ENCODE measurements around the gene TUB.

Gene TUB

GRCh38 chr11:8108421-8108820, 27.4 kb downstream of the TUB start:
- DNase-seq (ENCODE audit: low spot score) = no peak

- no peak for DNase-seq (ENCODE audit: low spot score)
Measured at GRCh38 chr11:8109675-8110074, 28.7 kb downstream of the TUB start.

GRCh38 chr11:8110396-8110795, 29.4 kb downstream of the TUB start:
- no peak for DNase-seq (ENCODE audit: low spot score)

- no peak for DNase-seq (ENCODE audit: low spot score)
Measured at GRCh38 chr11:8111636-8112035, 30.6 kb downstream of the TUB start.

- no peak for DNase-seq (ENCODE audit: low spot score)
Measured at GRCh38 chr11:8122173-8122764, 41.3 kb downstream of the TUB start.

- DNase-seq (ENCODE audit: low spot score) = no peak
Measured at GRCh38 chr11:8126649-8127289, 45.8 kb downstream of the TUB start.

- DNase-seq (ENCODE audit: low spot score) = no peak
Measured at GRCh38 chr11:8127447-8127846, 46.4 kb downstream of the TUB start.

GRCh38 chr11:8138526-8138925, 57.5 kb downstream of the TUB start:
- no peak for DNase-seq (ENCODE audit: low spot score)

- no peak for DNase-seq (ENCODE audit: low spot score)
Measured at GRCh38 chr11:8149726-8150125, 68.7 kb downstream of the TUB start.
